HepG2 (cell line): ENCODE results near the gene CRYM. TPM values are rescaled to one million over a fixed set of nuclear protein-coding genes. Genes with fewer than 3 reads are reported as not detected.

Experiments
- ATF5 ChIP-seq: sonication (generic); formaldehyde crosslinking; IDR thresholded peaks from 2 replicates; pipeline ENCODE4 v1.4.0; 2020; ENCODE audit warnings: mild to moderate bottlenecking, low read depth, missing genetic modification reagents
- CENPT ChIP-seq: sonication (generic); formaldehyde crosslinking; IDR thresholded peaks from 2 replicates; pipeline ENCODE4 v1.8.0; 2022; ENCODE audit warnings: low read depth, mild to moderate bottlenecking, moderate library complexity, missing genetic modification reagents
- HMG20B ChIP-seq: conservative IDR thresholded peaks from 2 replicates; pipeline ENCODE4 v1.6.1; 2016; ENCODE audit warnings: missing genetic modification reagents, missing compliant biosample characterization
- HNF1A ChIP-seq, 2 experiments: sonication (generic) in 1 of 2; formaldehyde crosslinking in 1 of 2; IDR thresholded peaks; 2 replicates each; pipeline versions ENCODE4 v1.4.0 to v1.6.1; 2016 to 2020; ENCODE audit warnings: borderline replicate concordance in 1 of 2, low read depth in 1 of 2, mild to moderate bottlenecking in 1 of 2, missing genetic modification reagents in 1 of 2
- SRF ChIP-seq: IDR thresholded peaks from 2 replicates; pipeline ENCODE4 v1.6.1; 2011; ENCODE audit warnings: mild to moderate bottlenecking, low read depth, low read length, moderate library complexity
- ZNF318 ChIP-seq: sonication (generic); formaldehyde crosslinking; IDR thresholded peaks from 2 replicates; pipeline ENCODE4 v1.4.0; 2020; ENCODE audit warnings: mild to moderate bottlenecking, missing genetic modification reagents
- ZNF800 ChIP-seq: sonication (generic); formaldehyde crosslinking; IDR thresholded peaks from 2 replicates; pipeline ENCODE4 v1.4.0; 2020; ENCODE audit warnings: missing genetic modification reagents
- polyA plus RNA-seq, 8 experiments: library from polyadenylated mRNA; depleted of rRNA in 3 of 8; stranded (reverse) in 7 of 8; unstranded in 1 of 8; fragments of >200 nt; fragmentation: Illumina TruSeq in 4 of 8; extraction: Trizol in 4 of 8; gene quantifications; 2 replicates each; pipeline versions ENCODE4 v1.2.1 to v1.2.3, GENCODE V29; 2011 to 2016; ENCODE audit warnings: low read depth in 4 of 8, missing spikeins in 1 of 8, mixed read lengths in 1 of 8; ENCODE audit not compliant: insufficient read depth in 1 of 8
- total RNA-seq, 5 experiments: library from RNA; depleted of rRNA; stranded (reverse); fragments of >200 nt; fragmentation: Illumina TruSeq; extraction: Trizol; gene quantifications; 2 replicates each; pipeline ENCODE4 v1.2.3, GENCODE V29; 2016; ENCODE audit warnings: low read depth in 1 of 5

CRYM gene
- total and polyA plus RNA-seq, 2 of the 13 experiments (the other 11 are each of a cell fraction or from before 2014, with no cell fraction given): 1.9 to 2.2 TPM

- TF ChIP-seq ZNF318 (CRISPR knock-in tag): 0 out of 2 replicates have a peak, but pooled peaks have one; percentile 33
- TF ChIP-seq HNF1A (IDR thresholded peaks at IDR 0.05; ENCODE audit: low read depth): no peak
- 0 out of 2 replicates have a peak, but pooled peaks have one; percentile 21 for TF ChIP-seq HNF1A (CRISPR knock-in tag; IDR thresholded peaks at IDR 0.05; ENCODE audit: borderline replicate concordance)
- no peak for TF ChIP-seq HMG20B (CRISPR knock-in tag)
- no peak for TF ChIP-seq ATF5 (CRISPR knock-in tag)
- TF ChIP-seq ZNF800 (CRISPR knock-in tag): no peak
- TF ChIP-seq SRF: no peak
- no peak for TF ChIP-seq CENPT
Observed at GRCh38 chr16:21267298-21267697, 10.8 kb downstream of the CRYM start (continued).
